CD4-positive, alpha-beta memory T cell (primary cell): ENCODE measurements around the gene EPRS1. TPM values are rescaled to one million over a fixed set of nuclear protein-coding genes. Genes with fewer than 3 reads are reported as not detected.

ENCODE experiments used
- CTCF ChIA-PET: fragments of 350-600 bp; sonication (Branson Sonifier 250); formaldehyde crosslinking; loops from one replicate; lab custom pipeline; 2021; ENCODE audit warnings: inconsistent platforms; ENCODE audit not compliant: partially characterized antibody; lab: Charles Lee
- POLR2A ChIA-PET: fragments of 350-600 bp; sonication (Branson Sonifier 250); formaldehyde crosslinking; loops from one replicate; lab custom pipeline; 2021; ENCODE audit not compliant: partially characterized antibody; lab: Charles Lee
- DNase-seq, 5 donors: peaks; one replicate each; pipeline versions ENCODE4 v3.0.0 to v3.0.0-alpha.2; 2020 to 2022; ENCODE audit warnings: mixed read lengths in 1 of 5
- H3K27ac ChIP-seq: one replicate; pipeline ENCODE4 v1.7.0; 2013; ENCODE audit warnings: low read depth, low read length
- H3K27me3 ChIP-seq: 2 replicates; pipeline ENCODE4 v1.7.0; 2013; ENCODE audit warnings: mild to moderate bottlenecking, low read length, moderate library complexity; ENCODE audit not compliant: insufficient read depth
- H3K36me3 ChIP-seq: 2 replicates; pipeline ENCODE4 v1.7.0; 2013; ENCODE audit warnings: mild to moderate bottlenecking, low read length, moderate library complexity; ENCODE audit not compliant: insufficient read depth
- H3K4me1 ChIP-seq: 2 replicates; pipeline ENCODE4 v1.7.0; 2013; ENCODE audit warnings: mild to moderate bottlenecking, low read length, moderate library complexity; ENCODE audit not compliant: insufficient read depth
- H3K4me3 ChIP-seq, 2 donors: one replicate each; pipeline ENCODE4 v1.7.0; 2013; ENCODE audit warnings: low read length in 2 of 2, mild to moderate bottlenecking in 1 of 2
- H3K9me3 ChIP-seq, 2 donors: one replicate each; pipeline ENCODE4 v1.7.0; 2013; ENCODE audit warnings: low read length in 2 of 2, control low read depth in 1 of 2; ENCODE audit not compliant: control insufficient read depth in 1 of 2
- H3K27ac Mint-ChIP-seq, 7 donors: one replicate each; pipeline ENCODE4 v1.8.0; 2020 to 2021; ENCODE audit warnings: mixed read lengths in 7 of 7, mild to moderate bottlenecking in 6 of 7, inconsistent platforms in 3 of 7, moderate library complexity in 3 of 7
- H3K27me3 Mint-ChIP-seq, 2 donors: one replicate each; pipeline ENCODE4 v1.8.0; 2020 to 2021; ENCODE audit warnings: mixed read lengths in 2 of 2
- H3K36me3 Mint-ChIP-seq, 2 donors: one replicate each; pipeline ENCODE4 v1.8.0; 2020 to 2021; ENCODE audit warnings: mixed read lengths in 2 of 2, inconsistent platforms in 1 of 2, mild to moderate bottlenecking in 1 of 2
- H3K4me1 Mint-ChIP-seq, 4 donors: one replicate each; pipeline ENCODE4 v1.8.0; 2020 to 2021; ENCODE audit warnings: mixed read lengths in 4 of 4, mild to moderate bottlenecking in 1 of 4
- H3K4me3 Mint-ChIP-seq, 8 donors: one replicate each; pipeline ENCODE4 v1.8.0; 2020 to 2021; ENCODE audit warnings: mixed read lengths in 8 of 8, mild to moderate bottlenecking in 7 of 8, moderate library complexity in 6 of 8, inconsistent platforms in 3 of 8
- H3K9me3 Mint-ChIP-seq, 8 donors: one replicate each; pipeline ENCODE4 v1.8.0; 2020 to 2021; ENCODE audit warnings: mixed read lengths in 8 of 8, mild to moderate bottlenecking in 5 of 8, inconsistent platforms in 3 of 8, moderate library complexity in 1 of 8
- intact Hi-C: fragments of 100-400 bp; cut with micrococcal nuclease; formaldehyde crosslinking; loops from one replicate; pipeline ENCODE4 v1.15.1; 2023
- polyA plus RNA-seq, 2 donors: library from polyadenylated mRNA; unstranded; fragments of 300-500 nt; fragmentation: Illumina TruSeq; gene quantifications; one replicate each; pipeline ENCODE4 v1.2.3, GENCODE V29; 2021
- total RNA-seq, 2 experiments: library from RNA; stranded (reverse); gene quantifications; one replicate each; pipeline ENCODE4 v1.2.3, GENCODE V29; 2021

EPRS1 gene
- total RNA-seq = 100 to 1,000 TPM in 1 of 2 experiments, 10 to 100 TPM in 1; 98.7 to 116 TPM
- 10 to 100 TPM; 30.5 to 59.8 TPM for polyA plus RNA-seq

DNA sequence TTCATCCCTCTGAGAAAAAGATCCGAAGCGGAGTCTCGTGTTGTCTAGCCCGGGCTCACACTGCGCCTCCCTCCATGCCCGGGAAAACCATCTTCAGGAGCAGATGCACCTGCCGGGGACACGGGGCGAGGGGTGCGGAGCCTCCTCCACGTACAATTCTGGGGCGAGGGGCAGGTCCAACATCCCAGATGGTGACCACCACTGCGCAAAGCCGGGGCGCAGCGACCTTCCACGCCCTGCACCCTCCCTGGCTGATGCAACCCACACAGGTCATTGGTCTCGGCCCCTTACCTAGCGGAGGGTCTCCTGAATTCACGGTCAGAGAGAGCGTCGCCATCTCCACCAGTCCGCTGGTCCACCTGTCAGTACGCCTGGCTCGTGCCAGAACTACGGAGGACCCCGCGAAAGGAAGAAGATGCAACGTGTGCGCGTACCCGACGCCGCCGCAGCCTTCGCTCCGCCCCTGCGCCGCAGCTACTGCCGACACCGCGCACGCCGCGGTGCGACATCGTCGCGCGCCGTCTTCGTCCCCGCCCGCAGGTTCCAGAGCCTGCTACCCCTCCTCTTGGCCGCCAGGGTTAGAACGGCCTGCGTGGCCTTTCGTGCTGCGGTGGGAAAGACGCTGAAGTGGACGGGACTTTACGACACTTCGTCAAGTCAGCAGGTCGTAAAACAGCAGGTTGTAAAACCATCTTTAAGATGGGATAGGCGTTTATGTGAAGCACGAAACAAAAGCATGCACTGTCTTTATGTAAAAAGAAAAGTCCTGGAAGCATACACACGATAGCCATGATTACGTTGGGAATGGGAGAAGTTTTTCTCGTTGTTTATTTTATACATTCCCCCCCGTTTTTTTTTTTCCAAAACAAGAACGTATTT is at the start of gene EPRS1:
Gene EPRS1 (minus strand): TSS at position 454 of the 879 bp plus-strand sequence. CDS start 117 bp downstream, at position 337.
- POLR2A ChIA-PET = interaction anchor here (0.7 to 1.1 kb wide), 3 partner anchors 43 to 117 kb away, joined by 3 to 10 read pairs (median 9); partner anchors contain the start of genes BPNT1 and IARS2
- no peaks in the 10 kb centered on the region for H3K27me3 ChIP-seq
- Mint-ChIP-seq H3K4me3 (peak within 1 kb of the TSS; percentile 91 to 99 (median 94)), H3K27ac (peak within 1 kb of the TSS; percentile 93 to 98 (median 96)), H3K4me1 (peaks cover 25 to 53% (median 33%) of the 10 kb centered on the region in 4 donors), H3K36me3 (peaks cover 0 to 18% of the 10 kb centered on the region in 2 donors), H3K27me3 (no peaks in the 10 kb centered on the region), H3K9me3 (peaks cover 0 to 3% (median 0%) of the 10 kb centered on the region in 8 donors)
- peak within 1 kb of the TSS; percentile 91 for H3K27ac ChIP-seq
- no peaks in the 10 kb centered on the region for H3K36me3 ChIP-seq
- peaks cover 31% of the 10 kb centered on the region for H3K4me1 ChIP-seq
- intact Hi-C loops = loop anchor here (1.0 to 5.0 kb wide), 4 partner anchors 43 to 874 kb away; partner anchors contain the start of genes BPNT1, IARS2, LYPLAL1 and RAB3GAP2
- H3K4me3 ChIP-seq = peak within 1 kb of the TSS; percentile 78 to 90
- CTCF ChIA-PET = interaction anchor here (0.7 to 0.8 kb wide), 2 partner anchors 43 to 46 kb away, joined by 4 to 5 read pairs; partner anchors contain the start of gene BPNT1
- no peaks in the 10 kb centered on the region for H3K9me3 ChIP-seq
- DNase-seq = peak; percentile 95 to 97 (median 96)

- Histone ChIP-seq H3K36me3 (peaks cover 3% of the 10 kb centered on the region), H3K27me3 (no peaks in the 10 kb centered on the region), H3K4me1 (peaks cover 21% of the 10 kb centered on the region), H3K9me3 (no peaks in the 10 kb centered on the region), H3K4me3 (peak within 1 kb of the TSS; percentile 77 to 97), H3K27ac (peak within 1 kb of the TSS; percentile 84)
- Mint-ChIP-seq H3K4me1 (peaks cover 22 to 47% (median 30%) of the 10 kb centered on the region in 4 donors), H3K36me3 (peaks cover 15 to 22% of the 10 kb centered on the region in 2 donors), H3K4me3 (peak within 1 kb of the TSS; percentile 47 to 87 (median 80)), H3K27me3 (no peaks in the 10 kb centered on the region), H3K27ac (peak within 1 kb of the TSS; percentile 57 to 88 (median 76)), H3K9me3 (no peaks in the 10 kb centered on the region)
- CTCF ChIA-PET = no interaction called here
- intact Hi-C loops = loop anchor here (1.0 to 10.0 kb wide), 4 partner anchors 48 to 1809 kb away; partner anchors contain the start of genes EPRS1, RAB3GAP2 and RRP15
- POLR2A ChIA-PET = interaction anchor here (1.0 to 1.9 kb wide), 6 partner anchors 10 to 50 kb away, joined by 3 to 10 read pairs (median 4); partner anchors contain the start of gene EPRS1
- DNase-seq = peak; percentile 88 to 92 (median 90)
These were observed 48.0 kb upstream of the EPRS1 start, which contains the start of gene IARS2 for GRCh38 chr1:220094016-220094911. TSS of gene IARS2 (plus strand) at chr1:220094132. CDS start at chr1:220094217, 85 bp downstream.

GRCh38 chr1:220093361-220094015 is 47.2 kb upstream of the EPRS1 start:
- ChIA-PET POLR2A (interaction anchor here (1.0 to 1.9 kb wide), 6 partner anchors 9 to 49 kb away, joined by 3 to 10 read pairs (median 4); partner anchors contain the start of gene EPRS1), CTCF (no interaction called here)
- peak overlapping the region in 7 of 8 donors; percentile 43 to 82 (median 61) for H3K4me3 Mint-ChIP-seq
- no peak for DNase-seq
- Histone ChIP-seq H3K4me3 (no peak overlapping the region), H3K27ac (no peak overlapping the region), H3K27me3 (no peaks in the 10 kb centered on the region), H3K4me1 (peaks cover 26% of the 10 kb centered on the region), H3K36me3 (peaks cover 3% of the 10 kb centered on the region), H3K9me3 (no peaks in the 10 kb centered on the region)
- peaks cover 15 to 21% of the 10 kb centered on the region in 2 donors for H3K36me3 Mint-ChIP-seq
- H3K9me3 Mint-ChIP-seq = no peaks in the 10 kb centered on the region
- H3K4me1 Mint-ChIP-seq = peaks cover 22 to 48% (median 30%) of the 10 kb centered on the region in 4 donors
- H3K27ac Mint-ChIP-seq = peak overlapping the region; percentile 48 to 87 (median 74)
- intact Hi-C loops = loop anchor here (1.0 to 10.0 kb wide), 4 partner anchors 47 to 1809 kb away; partner anchors contain the start of genes EPRS1, RAB3GAP2 and RRP15
- no peaks in the 10 kb centered on the region for H3K27me3 Mint-ChIP-seq

DNA sequence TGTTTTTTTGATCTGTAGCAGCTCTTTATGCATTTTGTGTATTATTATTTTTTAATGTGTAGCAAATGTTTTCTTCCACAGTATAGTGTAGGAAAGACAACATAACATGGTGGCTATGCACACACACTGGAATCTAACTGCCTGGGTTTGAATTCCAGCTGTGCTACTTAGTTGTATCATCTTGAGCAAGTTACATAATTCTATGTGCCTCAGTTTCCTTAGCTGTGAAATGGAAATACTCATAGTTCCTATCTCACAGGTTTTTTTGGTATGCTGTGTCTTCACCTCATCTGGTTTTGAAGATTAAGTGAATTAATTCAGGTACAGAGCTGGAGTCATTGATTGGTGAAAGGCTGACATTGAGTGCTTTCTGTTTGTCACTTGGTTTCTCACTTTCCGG is 46.4 kb upstream of the EPRS1 start:
- Histone ChIP-seq H3K36me3 (no peaks in the 10 kb centered on the region), H3K27me3 (no peaks in the 10 kb centered on the region), H3K9me3 (no peaks in the 10 kb centered on the region), H3K27ac (no peak overlapping the region), H3K4me1 (peaks cover 28% of the 10 kb centered on the region), H3K4me3 (no peak overlapping the region)
- Mint-ChIP-seq H3K4me3 (peak overlapping the region in 2 of 8 donors; percentile 43 to 47), H3K9me3 (no peaks in the 10 kb centered on the region), H3K36me3 (peaks cover 10 to 15% of the 10 kb centered on the region in 2 donors), H3K27me3 (no peaks in the 10 kb centered on the region), H3K27ac (peak overlapping the region in 1 of 7 donors; percentile 77), H3K4me1 (peaks cover 18 to 43% (median 25%) of the 10 kb centered on the region in 4 donors)
- no peak for DNase-seq
- ChIA-PET POLR2A (interaction anchor here (1.8 kb wide), 1 partner anchor 45 kb away, joined by 5 read pairs; no protein-coding TSS in a partner anchor), CTCF (interaction anchor here (1.0 to 1.1 kb wide), 2 partner anchors 44 to 47 kb away, joined by 4 read pairs; partner anchors contain the start of gene EPRS1)
- intact Hi-C loops = loop anchor here (10.0 kb wide), 2 partner anchors 98 to 1808 kb away; partner anchors contain the start of gene RRP15

- Mint-ChIP-seq H3K27me3 (no peaks in the 10 kb centered on the region), H3K27ac (peak within 1 kb of the TSS; percentile 85 to 97 (median 91)), H3K4me3 (peak within 1 kb of the TSS; percentile 95 to 99 (median 98)), H3K36me3 (peaks cover 0 to 8% of the 10 kb centered on the region in 2 donors), H3K4me1 (peaks cover 9 to 25% (median 16%) of the 10 kb centered on the region in 4 donors), H3K9me3 (no peaks in the 10 kb centered on the region)
- no peaks in the 10 kb centered on the region for H3K36me3 ChIP-seq
- ChIA-PET CTCF (interaction anchor here (0.7 to 1.3 kb wide), 5 partner anchors 11 to 44 kb away, joined by 3 to 6 read pairs (median 3); partner anchors contain the start of gene EPRS1), POLR2A (interaction anchor here (0.9 to 1.8 kb wide), 6 partner anchors 15 to 55 kb away, joined by 3 to 9 read pairs (median 5); partner anchors contain the start of gene EPRS1)
- no peaks in the 10 kb centered on the region for H3K27me3 ChIP-seq
- intact Hi-C loops = loop anchor here (1.0 to 10.0 kb wide), 4 partner anchors 44 to 1805 kb away; partner anchors contain the start of genes EPRS1, RAB3GAP2 and RRP15
- H3K27ac ChIP-seq = peak within 1 kb of the TSS; percentile 40
- DNase-seq = peak; percentile 97 to 99 (median 98)
- H3K9me3 ChIP-seq = no peaks in the 10 kb centered on the region
- H3K4me1 ChIP-seq = peaks cover 16% of the 10 kb centered on the region
- peak within 1 kb of the TSS; percentile 66 to 70 for H3K4me3 ChIP-seq
These were observed 43.6 kb upstream of the EPRS1 start, which contains the start of gene BPNT1 for GRCh38 chr1:220089650-220090556. TSS of gene BPNT1 (minus strand) at chr1:220089788. CDS start at chr1:220079846, 9,942 bp downstream.
